ENCODE results near the gene APOA5.

The APOA5 gene

DNA sequence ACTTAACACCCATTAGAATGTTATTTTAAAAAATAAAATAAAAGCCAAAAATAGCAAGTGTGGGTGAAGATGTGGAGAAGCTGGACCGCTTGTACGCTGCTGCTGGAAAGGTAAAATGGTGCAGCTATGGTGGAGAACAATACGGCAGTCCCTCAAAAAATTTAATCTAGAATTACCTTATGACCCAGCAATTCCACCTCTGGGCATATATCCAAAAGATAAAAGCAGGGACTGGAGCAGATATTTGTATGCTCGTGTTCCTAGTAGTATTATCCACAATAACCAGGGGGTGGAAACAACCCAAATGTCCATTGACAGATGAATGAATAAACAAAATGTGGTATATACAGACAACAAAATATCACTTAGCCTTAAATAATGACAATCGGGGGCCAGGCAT lies 6.1 kb upstream of the APOA5 start:
- no peak for DNase-seq (ENCODE audit: low read depth in 2 of 3, low spot score in 1 of 3)

DNA sequence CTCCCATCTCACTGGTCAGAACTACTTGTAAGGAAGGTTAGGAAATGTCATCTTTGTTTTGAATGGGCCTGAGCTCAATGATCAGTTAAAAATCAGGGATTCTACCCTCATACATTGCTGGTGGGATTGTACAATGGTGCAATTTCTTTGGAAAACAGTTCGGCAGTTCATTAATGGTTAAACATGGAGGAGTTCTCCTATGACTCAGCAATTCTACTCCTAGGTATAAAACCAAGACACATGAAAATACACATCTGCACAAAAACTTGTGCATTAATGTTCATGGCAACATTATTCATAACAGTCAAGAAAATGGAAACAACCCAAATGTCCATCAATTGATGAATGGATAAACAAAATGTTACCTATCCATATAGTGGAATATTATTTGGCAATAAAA lies 4.9 kb upstream of the APOA5 start:
- no peak for DNase-seq (ENCODE audit: low read depth in 2 of 3, low spot score in 1 of 3)

DNA sequence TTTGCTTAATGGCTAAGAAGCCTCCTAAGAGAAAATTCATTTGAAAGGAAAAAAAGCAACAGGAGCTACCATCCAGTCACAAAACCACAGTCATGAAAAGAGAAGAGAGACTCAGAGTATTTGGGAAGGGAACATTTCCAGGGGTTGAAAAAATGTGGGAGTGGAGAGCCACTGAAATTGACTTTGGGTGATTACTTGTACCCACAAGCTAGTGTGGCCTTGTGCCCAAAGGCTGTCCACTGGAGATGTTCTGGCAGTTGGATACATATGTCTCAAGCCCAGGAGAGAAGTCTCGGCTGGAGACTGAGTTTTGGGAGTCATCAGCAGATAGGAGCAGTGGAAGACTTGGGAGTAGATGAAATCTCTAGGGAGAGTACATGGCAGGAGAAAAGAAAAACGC lies 3.2 kb upstream of the APOA5 start:
- DNase-seq (ENCODE audit: low read depth in 2 of 3, low spot score in 1 of 3), result no peak

DNA sequence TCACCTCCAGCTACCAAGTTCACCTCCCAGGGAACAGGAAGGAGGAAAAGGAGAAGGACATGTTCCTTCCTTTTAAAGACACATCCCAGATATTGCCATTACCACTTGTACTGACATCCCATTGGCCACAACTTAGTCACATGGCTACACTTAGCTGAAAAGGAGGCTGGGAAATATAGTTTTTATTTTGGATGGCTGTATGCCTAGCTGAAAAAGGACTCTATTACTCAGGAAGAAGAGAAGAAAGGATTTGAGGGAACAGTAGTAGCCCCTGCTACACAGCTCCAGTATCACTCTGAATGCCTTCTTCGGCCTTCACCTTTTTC lies 2.1 kb upstream of the APOA5 start:
- no peak for DNase-seq (ENCODE audit: low read depth in 2 of 3, low spot score in 1 of 3)

DNA sequence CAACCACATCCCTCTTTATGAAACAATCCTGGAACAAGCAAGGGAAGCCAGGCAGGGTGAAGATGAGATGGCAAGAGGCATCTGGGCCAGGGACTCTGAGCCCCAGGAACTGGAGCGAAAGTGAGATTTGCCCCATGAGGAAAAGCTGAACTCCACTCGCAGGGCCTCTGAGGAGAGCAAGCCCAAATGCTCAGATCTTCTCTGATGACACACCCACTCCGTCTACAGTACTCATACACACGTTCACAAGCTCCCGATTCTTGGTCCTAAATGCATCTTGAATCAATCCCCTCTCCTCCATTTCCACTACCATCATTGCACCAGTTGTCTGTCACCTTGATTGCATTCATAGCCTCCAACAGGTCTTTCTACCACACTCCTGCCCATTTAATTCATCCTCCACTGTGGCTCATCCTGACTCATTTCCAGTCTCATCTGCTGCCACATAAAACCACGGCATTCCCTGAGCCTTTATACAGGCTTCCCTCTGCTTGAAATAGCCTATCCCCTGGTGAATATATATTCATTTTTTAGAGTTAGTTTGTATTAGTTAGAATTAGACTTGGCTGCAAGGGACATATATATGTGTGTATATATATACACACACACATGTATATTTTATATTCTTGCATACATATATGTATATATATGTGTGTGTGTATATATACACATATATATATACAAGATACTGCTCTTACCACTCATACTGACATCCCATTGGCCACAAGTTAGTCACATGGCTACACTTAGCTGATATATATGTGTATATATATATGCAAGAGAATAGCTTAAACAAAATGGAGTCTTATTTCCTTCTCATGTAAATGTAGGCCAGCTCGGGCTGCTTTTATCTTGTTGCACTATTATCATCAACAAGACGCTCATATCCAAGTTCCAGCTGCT lies 1.4 kb upstream of the APOA5 start:
- DNase-seq (ENCODE audit: low read depth in 2 of 3, low spot score in 1 of 3), result no peak

DNA sequence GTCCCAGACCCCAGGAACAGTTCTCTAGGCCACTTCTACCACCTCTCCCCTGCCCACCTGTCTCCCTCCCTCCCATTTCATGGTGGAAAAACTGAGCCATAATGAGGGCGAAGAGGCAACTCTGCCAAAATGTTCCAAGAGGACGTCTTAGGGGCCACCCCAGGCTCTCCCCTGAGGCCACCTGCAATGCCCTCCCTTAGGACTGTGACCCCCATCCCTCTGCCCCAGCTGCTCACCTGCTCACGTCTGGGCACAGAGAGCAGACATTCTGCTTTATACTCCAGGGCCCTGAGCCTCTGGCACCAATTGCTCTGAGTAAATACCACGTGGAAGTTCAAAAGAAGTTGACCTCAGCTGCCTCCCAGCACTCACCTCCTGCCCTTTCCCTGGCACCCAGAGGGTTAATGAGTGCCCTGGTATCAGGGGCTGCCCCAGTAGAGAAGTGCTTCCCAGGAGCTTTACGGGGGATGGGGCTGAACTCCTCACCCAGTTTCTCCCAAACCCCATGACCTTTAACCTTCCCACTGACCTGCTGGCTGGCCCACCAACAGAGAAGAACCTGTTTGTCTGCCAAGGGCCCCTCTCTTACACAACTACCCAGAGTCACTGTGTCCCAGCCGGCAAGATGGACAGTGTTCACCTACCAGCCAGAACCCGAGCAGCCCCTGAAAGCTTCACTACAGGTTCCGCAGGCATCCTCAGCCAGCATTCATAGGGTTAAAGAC lies 627 bp upstream of the APOA5 start:
- DNase-seq (ENCODE audit: low read depth in 2 of 3, low spot score in 1 of 3), result no peak

DNA sequence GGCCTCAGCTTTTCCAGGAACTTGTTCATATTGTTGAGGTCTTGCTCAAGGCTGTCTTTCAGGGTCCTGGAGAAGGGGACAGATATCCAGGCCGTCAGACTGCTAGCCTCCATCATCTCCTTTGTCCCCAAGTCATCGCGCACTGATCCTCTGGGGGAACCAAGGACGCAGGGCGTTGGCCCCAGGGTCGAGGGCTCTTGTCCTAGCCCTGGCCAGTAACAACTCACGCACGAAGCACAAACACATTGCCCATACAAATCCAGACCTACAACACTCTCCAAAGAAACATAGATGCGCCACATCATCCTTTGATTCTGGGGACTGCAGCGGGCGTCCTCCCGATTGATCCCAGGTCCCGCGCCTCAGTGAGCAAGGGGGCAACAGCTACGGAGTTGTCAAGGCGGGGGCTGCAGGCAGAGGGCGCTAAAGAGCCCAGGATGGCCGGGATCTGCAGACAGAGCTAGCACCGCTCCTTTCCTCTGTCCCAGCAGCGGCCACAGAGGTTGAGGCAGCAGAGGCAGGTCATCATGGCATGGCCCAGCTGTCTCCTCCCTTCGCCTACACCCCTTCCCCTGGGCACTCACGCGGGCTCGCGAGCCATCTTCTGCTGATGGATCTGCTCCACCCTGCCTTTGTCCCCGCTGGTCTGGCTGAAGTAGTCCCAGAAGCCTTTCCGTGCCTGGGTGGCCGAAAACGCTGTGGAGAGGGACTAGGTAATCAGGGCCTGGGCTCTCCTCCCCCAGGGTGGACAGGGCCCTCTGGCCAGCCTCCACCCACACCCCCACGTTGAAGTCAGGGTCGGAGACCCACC lies 472 bp downstream of the APOA5 start:
- DNase-seq (ENCODE audit: low read depth in 2 of 3, low spot score in 1 of 3), result peak; percentile 60 to 77 (median 72)

DNA sequence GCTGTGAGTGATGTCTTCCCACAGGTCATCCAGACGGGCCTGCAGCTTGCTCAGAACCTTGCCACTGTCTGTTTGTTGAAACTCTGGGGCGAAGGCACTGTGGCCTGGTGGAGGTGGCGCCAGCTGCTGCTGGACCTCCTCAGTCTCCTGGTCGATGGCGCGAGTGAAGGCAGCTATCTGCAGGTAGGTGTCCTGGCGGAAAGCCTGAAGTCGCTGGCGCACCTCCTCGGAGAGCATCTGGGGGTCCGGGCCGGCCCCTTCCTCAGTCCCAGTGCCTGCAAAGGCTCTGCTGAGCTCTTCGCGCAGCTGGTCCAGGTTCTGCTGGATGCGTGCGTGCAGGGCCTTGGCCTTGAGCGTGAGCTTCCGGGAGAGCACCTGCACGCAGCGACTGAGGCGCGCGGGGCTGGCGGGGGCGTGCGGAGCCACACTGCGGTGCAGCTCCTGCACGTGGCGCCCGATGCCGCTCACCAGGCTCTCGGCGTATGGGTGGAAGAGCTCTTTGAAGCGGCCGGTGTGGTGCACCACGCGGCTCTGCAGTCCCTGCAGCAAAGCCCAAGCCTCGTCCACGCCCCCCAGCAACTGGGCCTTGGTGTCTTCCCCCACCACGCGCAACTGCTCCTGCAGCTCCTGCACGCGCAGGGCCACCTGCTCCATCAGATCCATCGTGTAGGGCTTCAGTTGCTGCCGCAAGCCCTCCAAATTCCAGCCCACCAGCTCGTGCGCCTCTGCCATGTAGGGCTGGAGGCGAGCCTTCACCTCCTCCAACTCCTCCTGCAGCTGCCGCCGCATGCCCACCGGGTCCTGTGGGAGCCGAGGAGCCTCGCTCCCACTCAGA lies 1.3 kb downstream of the APOA5 start:
- no peak for DNase-seq (ENCODE audit: low read depth in 2 of 3, low spot score in 1 of 3)

DNA sequence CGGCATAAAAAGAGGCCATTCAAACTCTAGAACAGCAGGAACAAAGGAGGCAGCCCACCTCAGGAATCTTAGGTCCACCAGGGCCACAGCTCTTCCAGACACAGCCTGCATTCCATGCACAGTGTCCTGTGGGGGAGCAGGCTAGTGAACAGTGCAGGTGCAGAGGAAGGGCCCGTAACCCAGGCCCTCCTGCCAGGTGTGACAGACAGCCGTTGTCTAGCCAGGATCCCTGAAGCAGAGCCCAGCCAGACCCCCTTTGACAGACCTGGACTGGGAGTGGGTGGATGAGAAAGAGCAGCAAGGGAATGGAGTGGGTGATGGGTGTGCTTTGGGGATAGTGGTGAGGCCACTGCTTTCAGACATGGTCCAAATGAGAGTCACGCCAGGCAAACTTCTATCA lies 2.7 kb downstream of the APOA5 start:
- no peak for DNase-seq (ENCODE audit: low read depth in 2 of 3, low spot score in 1 of 3)

DNA sequence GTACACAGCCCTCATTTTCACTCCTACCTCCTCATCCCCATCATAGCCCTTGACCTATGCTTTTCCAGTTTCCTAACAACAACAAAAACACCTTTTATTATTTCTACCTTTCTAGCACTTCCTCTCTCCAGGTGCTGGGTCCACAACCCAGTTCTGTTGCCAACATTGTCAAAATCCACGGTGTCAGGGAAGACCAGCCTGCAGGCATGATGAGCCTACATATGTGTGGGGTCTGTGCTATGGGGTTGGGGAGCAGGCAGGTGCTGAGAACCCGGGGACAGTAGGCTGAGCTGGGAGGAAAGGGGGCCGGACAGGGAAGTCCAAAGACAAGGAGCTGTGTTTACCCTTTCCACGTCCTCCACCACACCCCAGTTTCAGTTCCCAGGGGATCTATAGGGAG lies 3.1 kb downstream of the APOA5 start:
- no peak for DNase-seq (ENCODE audit: low read depth in 2 of 3, low spot score in 1 of 3)

DNA sequence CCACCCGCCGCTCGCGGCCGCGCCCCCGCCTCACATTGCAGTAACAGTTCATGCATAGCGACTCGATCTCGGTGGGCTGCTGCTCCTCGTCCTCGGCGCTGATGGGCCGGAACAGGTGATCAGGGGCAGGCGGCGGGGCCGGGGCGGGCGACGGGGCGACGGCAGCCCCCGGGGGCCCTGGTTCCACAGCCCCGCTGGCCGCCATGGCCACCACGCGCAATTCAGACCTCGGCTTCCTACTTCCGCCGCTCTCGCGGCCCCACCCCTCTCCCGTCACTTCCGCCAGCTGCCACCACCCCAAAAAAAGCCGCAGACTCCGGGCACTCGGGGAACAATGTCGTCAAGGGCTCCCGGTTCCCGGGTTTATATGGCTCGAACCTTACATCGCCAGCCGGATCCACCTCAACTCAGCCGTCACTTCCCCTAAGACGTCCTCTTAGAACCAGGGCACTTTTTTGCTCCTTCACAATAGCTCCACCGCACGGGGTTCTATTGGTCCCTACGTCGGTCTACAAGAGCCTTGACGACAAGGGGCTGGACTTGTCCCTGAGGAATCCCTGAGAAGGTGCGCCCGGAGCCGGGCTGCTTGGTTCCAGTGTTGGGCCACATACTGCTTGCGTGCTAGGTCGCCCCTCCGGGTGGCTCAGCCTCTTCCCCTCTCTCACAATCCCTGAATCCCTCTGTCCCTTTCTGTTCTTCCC lies 3.7 kb downstream of the APOA5 start, which contains the start of gene ZPR1:
Gene ZPR1 (minus strand): TSS at position 238 of the 701 bp plus-strand sequence. CDS start 33 bp downstream, at position 205.
- DNase-seq (ENCODE audit: low read depth in 2 of 3, low spot score in 1 of 3), result peak; percentile 65 to 80 (median 76)

DNA sequence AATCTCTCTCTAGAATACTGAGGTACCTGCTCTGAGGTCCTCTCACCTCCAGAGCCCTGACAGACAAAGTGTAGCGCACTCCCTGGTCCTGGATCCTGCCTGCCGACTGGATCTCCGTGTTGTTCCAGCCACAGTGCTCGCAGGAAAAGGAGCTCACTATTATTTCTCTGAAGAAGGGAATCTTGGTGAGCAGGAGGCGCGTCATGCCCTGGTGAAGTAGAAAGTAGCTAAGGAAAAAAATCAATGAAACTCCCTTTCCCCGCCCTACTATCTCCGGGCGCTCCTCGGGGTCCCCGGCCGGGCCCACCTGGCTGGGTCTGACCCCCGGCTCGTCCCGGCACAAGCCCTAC lies 4.3 kb downstream of the APOA5 start:
- DNase-seq (ENCODE audit: low read depth in 2 of 3, low spot score in 1 of 3), result no peak

DNA sequence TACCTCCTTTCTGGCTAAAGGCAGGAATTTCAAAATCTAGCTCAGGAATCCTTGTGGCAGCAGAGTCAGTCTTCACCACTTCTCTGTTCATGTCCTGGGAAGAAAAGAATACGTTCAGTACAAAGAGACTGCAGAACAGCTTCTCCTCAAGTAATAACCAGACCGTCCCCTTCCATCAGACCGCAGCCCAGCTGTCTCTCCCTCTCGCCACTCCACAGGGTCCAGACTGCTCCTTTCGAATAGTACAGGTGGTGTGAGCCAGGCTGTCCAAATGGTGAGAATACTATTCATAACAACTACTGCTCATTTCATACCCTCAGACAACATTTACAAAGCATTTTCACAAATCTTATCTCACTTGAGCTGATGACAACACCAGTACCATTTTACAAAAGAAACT lies 4.7 kb downstream of the APOA5 start:
- no peak for DNase-seq (ENCODE audit: low read depth in 2 of 3, low spot score in 1 of 3)

DNA sequence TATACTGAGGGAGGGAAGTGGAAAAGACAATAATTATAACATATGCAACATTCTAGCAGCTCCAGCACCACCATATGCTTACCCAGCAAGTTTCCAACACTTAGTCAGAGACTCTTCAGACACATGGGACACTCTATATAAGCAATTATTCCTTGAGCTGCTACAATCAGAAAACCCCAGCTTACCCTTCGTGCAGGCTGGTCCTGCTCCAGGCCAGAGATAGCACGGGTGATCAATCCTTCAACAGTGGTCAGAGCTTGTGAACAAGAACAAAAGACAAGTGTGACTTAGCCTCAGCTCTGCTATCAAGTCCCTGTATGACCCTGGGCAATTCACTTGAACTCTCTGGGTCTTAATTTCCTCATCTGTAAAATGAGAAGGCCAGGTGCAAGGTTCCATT lies 5.4 kb downstream of the APOA5 start:
- DNase-seq (ENCODE audit: low read depth in 2 of 3, low spot score in 1 of 3), result no peak

DNA sequence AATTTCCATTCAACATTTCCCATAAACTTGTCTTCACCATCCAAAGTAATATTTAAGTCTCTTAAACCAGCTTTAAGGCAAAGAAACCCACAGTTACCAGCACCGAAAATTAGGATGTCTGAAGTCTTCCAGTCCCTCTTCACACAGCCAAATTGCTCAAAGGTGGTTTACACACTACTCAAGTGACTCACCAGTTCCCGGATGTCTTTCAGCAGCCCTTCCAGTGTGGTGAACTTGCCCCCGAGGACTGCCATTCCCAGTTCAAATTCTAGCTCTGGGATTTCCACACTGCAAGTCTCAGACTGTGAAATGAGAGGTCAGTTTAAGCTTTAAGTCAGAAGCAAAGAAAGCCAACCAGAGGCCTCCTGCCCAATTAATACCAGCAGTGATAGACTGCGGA lies 9.0 kb downstream of the APOA5 start:
- DNase-seq (ENCODE audit: low read depth in 2 of 3, low spot score in 1 of 3), result no peak

DNA sequence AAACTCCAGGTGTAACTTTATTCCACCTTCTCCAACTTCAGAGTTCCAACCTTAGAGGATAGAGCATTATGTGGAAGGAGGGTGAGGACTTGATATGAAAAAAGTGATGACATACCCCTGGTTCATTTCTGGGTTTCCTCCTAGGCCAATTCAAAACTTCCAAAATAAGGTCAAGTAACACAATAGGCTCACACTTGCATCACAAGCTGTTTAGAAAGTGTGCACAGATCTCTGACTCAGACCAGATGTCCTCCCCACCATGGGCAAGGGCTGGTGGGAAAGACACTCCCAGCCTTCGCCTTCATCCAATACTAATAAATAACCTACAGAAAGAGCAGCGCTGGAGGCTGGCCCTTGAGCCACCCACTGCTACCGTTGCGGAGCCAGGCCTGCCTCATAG lies 13.1 kb downstream of the APOA5 start:
- no peak for DNase-seq (ENCODE audit: low read depth in 2 of 3, low spot score in 1 of 3)

DNA sequence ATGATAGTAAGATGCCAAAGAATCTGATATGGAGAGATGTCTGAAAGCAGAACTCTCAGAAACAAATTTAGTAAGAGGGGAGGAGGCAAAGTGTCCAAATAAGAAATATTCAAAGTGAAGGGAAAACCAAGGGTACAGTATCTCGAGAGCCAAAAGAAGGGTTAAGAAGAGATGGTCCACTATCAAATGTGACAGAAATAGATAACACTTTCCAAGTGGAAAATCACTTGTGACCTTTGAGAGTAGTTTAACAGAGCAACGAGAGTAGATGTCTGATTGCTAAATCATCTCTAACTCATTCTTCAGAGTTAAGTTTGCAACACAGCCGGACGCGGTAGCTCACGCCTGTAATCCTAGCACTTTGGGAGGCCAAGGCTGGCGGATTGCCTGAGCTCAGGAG lies 14.6 kb downstream of the APOA5 start:
- DNase-seq (ENCODE audit: low read depth in 2 of 3, low spot score in 1 of 3), result no peak

DNA sequence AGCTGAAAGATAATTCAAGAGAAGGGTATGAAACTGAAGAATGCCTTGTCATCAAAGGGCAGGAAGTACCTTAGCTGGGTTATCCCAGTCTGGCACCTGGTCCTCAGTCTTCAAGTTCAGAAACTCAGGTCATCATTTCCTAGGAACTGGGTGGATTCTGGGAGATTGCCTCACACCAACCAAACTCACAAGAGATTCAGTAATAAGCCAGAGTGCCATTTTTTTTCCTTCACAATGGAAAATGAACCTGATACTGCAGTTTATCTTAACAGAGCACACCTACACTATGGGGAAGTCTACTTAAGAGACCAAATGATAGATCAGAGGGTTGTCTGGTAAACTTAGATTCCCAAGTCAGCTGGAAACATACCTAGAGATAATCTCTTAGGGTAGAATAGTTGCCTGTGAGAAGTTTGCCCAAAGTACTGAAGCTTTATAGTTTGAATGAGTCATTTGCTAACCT lies 15.1 kb downstream of the APOA5 start:
- DNase-seq (ENCODE audit: low read depth in 2 of 3, low spot score in 1 of 3), result no peak

DNA sequence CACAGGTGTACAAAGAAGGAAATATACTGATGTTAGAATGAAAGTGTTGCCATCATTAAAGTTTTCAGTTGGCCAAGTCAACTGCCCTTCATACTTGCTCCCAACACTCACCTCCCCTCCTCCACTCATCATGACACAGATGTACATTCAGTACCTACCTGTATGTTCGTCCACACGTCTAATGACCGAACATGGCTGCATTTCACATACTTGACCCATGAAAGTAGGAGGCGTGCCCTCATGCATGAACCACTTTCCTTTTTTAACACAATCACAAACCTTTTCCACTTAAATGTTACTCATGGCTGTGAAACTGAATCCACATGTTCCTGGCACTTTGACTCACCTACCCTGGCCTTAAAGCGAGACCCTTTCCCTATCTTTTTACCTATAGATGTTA lies 15.7 kb downstream of the APOA5 start:
- DNase-seq (ENCODE audit: low read depth in 2 of 3, low spot score in 1 of 3), result no peak

DNA sequence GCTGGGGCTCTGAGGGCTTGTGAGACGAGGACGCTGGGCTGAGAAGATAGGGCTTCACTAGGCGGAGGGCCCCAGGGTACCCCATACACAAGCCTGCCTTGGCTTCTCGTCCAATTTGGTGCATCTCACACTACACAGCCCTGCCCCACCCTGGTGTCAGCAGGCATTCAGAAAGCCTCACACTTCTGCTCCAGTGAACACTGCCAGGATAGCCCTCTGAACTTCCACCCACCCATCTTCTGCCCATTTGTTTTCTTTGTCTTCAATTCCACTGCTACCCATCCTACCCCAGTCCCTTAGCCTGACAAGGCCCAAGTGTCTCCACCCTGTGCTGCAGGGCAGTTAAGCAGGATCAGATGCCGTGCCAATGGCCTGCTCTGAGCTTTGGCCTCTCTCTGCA lies 17.0 kb downstream of the APOA5 start:
- DNase-seq (ENCODE audit: low read depth in 2 of 3, low spot score in 1 of 3), result no peak

Data from stimulated activated CD4-positive, alpha-beta T cell treated with anti-CD3 and anti-CD28 coated beads, Interleukin-12 subunit alpha, Interleukin-12 subunit beta, amount 100 ng/mL, for 48 hours (primary cell).